Activated CD4-positive, alpha-beta T cell treated with anti-CD3 and anti-CD28 coated beads for 4 hours (primary cell): ENCODE results near the gene PANK1.
A peak's percentile ranks its signal among the peaks of the same experiment; 100 is the strongest.
"Not testable (repeated sequence)": the region's sequence is repeated elsewhere in the genome, so short reads cannot be mapped to it uniquely, and the experiment has no call there.

Experiments
- DNase-seq, 2 donors: peaks; one replicate each; pipeline ENCODE4 v3.0.0-alpha.2; 2020

The PANK1 gene

DNA sequence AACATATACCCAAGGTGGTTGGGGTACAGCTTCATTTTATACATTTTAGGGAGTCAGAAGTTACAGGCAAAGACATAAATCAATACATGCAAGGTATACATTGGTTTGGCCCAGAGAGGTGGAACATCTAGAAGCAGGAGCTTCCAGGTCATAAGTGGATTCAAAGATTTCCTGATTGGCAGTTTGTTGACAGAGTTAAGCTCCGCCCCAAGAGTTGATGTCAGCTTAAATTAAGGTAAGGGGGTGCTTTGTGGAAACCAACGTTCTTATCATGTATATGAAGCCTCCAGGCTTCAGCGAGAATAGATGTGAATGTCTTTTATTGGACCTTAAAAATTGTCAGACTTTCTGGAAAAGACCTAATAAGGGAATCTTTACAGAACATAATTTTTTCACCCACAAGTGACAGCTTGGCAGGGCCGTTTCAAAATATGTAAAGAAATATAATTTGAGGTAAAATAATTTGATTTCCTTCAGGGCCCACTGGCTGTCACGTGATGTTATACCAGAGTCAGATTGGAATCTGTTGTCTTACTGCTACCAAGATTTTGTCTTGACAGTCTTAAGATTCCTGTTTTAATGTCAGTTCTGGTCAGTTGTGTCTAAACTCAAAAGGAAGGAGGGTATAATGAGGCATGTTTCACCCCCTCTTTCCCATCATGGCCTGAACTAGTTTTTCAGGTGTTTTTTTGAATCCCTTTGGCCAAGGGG lies 6.3 kb upstream of the PANK1 start:
- no peak for DNase-seq

DNA sequence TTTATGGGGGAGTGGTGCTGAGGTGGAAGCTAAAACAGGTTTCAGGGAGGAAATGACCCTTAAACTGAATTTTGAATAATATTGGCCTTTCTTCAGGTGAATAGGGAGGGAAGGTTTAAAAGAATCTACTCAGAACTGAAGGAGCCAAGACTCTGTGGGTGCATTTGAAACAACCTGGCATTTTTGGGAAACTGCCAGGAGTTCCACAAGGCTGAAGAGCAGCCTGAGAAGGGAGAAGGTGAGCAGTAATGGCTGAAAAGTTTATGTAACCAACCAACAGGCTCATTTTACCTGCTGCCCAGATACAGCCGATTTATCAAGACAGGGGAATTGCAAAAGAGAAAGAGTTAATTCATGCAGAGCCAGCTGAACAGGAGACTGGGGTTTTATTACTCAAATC lies 4.0 kb upstream of the PANK1 start:
- DNase-seq = no peak

DNA sequence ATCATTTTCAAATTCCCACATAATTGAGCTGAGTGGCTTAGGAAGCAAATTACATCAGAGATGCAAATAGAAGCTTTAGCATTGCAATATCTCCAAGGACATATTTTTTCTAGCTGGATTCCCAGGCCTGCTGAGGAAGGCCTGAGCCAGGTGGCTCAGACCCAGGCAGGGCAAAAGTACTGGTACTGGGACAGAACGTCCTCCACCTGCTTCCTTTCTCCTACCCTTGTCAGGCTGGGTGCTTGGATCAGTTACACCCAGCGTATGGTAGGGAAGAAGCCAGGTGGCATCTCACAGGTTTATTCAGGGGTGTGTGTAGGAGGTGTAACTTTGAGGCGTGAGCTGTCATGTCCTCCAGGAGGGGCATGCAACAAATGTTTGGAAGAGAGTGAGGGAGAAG lies 3.0 kb upstream of the PANK1 start:
- no peak for DNase-seq

DNA sequence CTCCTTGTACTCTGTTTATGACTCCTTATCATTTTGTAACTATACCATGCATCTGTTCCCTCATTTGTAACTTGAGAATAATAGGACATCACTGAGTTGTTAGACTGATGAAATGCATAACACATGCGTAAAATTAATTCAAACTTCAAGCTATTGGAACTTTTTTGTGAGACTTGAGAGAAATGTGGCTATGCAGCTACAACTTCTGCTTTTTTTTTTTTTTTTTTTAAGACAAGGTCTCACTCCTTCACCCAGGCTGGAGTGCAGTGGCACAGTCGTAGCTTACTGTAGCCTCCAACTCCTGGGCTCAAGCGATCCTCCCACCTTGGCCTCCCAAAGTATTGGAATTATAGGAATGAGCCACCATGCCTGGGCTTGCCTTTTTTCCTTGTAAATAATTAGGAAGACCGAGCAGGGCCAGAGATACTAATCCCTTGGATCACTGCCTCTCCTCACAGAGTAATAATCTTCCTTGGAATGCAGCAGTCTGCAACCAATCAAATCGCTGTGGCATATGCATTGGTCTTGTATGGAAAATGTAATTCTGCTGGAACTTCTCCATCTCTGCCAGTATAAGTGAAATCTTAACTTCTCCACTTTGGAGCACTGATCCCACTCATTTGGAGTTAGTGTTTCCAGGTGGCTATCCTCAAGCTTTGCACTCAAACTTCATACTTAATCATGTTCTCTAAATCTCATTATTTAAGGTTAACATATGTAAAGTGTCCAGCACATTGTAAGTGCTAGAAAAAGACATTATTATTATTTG lies 2.0 kb upstream of the PANK1 start:
- DNase-seq = no peak

DNA sequence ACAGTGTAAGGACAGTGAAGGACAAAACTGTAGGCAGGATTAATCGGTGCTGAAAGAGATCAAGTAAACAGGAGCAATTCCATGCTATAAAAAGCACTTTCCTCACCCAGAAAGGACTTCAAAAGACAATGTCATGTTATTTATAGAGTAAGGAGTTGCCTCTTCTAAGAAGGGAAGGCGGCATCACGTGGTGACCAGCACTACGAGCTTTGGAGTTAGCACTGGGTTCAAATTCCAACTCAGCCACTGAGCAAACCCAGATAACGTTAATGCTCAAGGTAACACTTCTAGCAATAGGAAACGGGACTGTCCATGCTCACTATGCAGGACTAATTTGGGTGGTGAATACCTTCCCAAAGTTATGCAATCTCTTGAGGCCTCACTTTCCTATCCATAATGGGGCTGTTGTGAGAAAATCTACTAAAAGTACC lies 715 bp upstream of the PANK1 start:
- DNase-seq = no peak

DNA sequence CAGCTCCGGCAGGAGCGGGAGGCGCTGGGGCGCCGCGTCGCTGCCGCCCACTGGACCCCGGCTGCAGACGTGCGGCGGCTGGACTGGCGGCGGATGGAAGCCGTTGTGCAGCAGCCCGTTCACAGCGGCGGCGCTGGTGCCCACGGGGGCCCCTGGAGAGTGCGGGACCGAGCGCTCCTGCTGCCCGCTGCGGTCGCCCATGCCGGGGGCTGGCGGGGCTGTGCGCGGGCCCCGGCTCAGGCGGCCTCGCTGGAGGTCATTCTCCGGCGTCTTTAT lies 413 bp downstream of the PANK1 start:
- no peak for DNase-seq

DNA sequence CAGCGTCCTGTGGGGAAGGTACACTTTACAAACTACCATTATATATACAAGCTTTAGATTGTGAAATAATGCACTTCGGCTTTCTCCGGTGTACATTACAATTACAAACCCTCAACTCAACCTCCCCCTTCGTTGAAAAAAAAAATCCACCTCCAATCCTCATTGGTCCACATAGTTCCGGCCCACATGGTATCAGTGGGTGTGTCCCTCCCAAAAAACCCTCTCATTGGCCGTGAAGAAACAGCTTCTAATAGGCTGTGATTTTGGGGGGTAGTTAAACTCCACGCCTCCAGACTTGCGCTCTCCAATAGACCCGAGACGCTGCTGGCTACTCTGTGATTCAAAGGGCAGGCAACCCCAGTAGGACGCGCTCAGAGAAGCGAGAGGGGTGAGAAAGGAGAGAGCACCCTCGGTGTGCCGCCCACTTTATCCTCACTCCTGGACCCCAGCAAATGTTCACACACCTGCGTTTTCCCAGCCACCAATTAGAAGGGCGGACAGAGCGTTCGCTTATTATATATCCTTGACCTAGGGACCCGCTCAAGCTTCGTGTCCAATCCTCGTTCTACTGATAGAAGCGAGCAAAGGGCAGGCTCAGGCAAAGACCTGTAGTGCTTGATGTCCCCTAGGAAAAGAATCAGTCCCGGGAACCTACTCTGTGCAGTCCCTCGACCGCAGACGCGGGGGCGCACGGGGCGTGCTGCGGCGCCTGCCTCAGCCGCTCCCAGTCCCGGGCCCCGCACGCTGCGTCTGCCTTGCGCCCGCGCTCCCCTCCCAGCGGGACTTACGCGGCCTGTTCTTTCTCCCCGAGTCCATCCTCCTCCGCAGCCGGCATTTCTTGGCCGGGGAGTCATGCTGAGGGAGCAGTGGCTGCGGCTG lies 991 bp downstream of the PANK1 start:
- peak; percentile 50 to 52 for DNase-seq

DNA sequence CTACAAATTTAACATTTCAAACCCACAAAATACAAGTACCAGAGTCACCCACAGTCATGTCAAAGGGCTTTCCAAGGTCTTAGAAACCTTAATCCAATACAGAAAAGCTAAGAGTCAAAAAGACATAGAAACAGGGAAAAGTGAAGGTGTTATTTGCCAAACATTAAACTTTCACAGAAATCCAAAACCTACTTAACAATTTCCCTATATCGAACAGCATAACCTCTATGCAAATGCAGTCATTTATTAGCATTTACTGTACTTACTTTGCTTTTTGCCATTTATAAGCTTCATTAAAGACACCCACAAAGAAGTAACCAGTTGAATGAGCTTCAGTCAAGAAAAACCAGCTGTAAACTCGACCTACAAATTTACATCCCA lies 1.6 kb downstream of the PANK1 start:
- no peak for DNase-seq

DNA sequence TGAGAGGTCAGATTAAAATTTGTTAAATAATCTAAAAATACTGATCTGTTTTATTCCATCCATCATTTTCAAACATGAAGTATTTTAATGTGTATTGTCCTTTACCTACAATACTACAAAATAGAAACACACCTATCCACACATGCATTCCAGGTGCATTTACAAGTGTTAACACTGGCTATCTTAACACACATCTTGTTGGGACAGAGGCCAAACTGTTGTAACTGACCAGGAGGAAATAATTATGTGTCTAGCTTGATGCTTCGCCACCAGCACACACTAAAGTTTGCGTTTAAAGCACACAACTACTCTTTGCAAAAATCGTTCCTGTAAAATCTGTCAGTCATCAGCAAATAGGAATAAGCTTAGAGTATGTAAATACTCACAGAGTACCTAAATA lies 2.8 kb downstream of the PANK1 start:
- no peak for DNase-seq

DNA sequence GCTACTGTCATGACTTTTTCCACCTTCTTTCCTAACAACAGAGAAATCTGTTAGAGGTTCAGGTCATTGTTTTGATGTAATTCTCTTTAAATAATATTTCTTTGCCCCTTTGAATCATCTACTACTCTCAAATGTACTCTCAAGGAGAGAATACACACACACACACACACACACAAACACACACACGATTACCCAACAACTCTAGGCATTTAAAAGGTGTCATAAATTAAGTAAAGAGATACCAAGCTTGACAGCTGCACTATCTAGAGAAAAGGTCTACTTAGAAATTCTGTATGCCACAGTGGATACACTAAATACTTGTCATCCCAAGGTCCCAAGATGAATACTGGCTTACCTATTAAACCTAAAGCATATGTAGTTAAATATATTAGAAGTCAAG lies 4.8 kb downstream of the PANK1 start:
- DNase-seq = no peak

DNA sequence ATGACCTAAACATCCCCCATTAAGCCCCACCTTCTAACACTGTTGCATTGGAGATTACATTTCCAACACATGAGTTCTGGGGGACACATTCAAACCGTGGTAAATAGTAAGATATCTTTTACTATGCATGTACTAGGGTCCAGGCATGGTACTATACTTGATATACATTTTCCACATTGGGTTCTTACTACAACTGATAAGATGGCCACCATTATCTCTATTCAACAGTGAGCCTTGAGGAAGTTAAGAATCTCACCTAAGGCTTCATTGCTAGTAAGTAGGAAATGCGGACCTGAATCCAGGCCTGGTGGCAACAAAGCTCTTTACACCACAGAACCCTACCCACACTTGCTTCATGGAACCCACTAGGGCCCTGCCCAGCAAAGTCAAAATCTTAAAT lies 5.7 kb downstream of the PANK1 start:
- no peak for DNase-seq

DNA sequence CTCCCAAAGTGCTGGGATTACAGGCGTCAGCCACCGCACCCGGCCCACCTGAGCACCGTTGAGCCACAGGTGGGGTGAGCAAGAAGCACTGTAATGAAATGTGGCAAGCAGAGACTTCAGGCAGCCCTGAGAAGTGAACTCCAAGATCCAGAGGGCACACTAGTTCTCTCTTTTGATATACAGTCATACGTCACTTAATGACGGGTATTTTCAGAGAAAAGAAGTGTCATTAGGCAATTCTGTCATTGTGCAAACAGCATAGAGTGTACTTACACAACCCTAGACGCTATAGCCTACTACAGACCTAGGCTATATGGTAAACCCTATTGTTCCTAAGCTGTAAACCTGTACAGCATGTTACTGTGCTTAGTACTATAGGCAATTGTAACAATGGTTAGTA lies 7.9 kb downstream of the PANK1 start:
- DNase-seq = no peak

DNA sequence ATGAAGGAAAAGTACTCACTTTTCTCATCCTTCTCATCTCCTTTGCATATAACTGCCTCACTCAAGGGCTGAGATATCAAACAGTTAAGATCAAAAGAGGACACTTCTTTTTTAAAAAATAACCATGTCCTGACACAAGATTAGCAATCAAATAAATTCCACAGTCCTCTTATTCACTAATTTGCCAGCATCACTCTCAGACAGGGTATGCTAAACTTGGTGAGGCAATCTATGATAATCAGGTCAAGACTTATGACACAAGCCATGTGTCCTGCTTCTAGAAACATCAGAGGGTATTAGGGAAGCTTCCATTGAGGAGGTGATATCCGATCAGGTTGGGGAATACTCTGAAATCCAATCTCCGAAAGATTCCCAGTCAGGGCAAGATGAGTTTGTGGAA lies 10.4 kb downstream of the PANK1 start:
- no peak for DNase-seq

DNA sequence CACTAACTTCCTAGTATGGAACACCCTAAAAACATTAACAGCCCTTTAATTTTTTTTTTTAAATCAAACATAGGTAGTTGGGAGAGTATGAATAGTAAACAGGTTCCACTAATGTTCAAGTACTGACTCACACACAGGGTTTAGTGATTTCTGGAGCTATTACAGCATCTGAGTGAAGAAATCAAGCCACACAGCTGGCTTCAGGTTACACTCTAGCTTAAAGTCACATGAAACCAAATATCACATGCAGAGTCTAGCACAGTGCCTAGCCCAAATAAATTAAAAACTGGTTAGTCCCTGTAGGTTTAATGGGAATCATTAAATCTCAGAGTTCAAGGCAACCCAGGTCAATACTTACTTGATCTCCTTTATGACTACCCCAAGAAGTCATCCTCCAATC lies 11.6 kb downstream of the PANK1 start:
- no peak for DNase-seq

DNA sequence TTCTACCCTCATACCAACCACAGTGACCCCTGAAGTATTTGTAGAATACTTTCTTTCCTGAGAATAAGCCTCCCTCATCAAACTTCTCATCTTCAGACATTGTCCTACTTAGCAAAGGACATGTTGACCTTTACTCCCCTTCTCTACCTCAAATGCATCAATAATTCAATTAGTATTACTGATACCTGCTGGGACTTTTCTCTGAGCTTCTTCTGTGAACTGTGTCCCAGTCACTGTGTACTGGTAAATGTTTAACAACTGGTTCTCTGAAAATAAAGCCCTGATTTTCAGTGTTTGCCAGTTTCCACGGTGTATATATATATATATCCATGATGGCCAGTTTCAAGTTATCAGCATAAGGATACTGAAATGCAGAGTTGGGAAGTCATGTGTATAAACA lies 12.2 kb downstream of the PANK1 start:
- no peak for DNase-seq

DNA sequence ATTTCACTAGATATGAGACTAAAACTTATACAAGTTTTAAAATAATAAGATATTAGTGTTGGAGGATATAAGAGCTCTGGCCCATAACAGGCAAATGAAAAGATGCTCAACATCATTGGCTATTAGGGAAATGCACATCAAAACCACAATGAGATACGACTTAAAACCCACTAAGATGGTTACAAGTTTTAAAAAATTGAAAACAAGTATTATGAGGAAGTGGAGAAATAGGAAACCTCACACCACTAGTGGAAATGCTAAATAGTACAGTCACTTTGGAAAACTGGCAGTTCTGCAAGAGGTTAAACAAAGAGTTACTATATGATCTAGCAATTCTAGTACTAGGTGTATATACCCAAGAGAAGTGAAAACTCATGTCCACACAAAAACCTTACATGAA lies 17.2 kb downstream of the PANK1 start:
- no peak for DNase-seq

DNA sequence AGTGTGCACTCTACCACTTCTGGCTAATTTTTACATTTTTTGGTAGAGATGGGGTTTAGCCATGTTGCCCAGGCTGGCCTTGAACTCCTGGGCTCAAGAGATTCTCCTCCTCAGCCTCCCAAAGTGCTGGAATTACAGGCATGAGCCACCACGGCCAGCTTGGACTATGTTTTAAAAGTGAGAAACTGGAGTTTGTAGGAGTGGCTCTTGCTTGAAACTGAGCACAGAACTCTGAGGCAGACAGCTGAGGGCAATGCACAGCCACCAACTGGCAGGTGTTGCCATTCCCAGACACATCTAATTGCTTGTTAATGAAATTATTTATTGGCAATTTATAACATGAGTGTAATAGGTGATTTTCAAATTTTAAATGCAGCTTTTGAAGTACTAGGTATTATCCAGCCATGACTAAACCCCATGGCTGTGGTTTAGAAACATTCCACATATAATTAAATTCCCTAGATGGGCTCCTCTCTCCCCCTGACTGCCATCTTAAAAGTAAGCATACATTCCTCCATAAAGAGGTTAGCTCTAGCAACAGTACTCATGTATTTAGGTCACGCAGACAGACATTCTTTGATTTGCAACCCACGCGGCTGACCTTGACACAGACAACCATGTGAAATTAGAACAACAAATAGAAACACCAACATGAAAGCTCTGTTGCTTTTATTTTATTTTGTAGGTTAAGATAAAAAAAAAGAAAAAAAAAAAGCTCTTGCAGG lies 19.8 kb downstream of the PANK1 start:
- no peak for DNase-seq

DNA sequence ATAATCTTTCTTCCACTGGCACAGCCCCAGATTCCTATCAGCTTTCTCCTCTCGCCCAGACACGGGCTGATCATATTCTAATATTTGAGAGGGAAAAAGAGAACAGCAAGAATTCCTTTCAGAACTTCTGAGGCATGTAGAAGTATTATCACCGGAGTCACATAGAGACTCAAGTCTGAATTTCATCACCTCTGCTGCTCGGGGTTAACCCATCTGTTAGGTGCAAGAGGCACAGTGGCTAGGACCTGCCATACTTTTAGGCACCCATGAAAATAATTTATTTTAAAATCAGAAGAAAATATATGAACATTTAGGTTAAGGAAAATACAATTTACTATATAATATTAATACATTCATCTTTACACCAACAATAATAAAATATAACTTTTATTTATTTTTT lies 21.0 kb downstream of the PANK1 start:
- no peak for DNase-seq

DNA sequence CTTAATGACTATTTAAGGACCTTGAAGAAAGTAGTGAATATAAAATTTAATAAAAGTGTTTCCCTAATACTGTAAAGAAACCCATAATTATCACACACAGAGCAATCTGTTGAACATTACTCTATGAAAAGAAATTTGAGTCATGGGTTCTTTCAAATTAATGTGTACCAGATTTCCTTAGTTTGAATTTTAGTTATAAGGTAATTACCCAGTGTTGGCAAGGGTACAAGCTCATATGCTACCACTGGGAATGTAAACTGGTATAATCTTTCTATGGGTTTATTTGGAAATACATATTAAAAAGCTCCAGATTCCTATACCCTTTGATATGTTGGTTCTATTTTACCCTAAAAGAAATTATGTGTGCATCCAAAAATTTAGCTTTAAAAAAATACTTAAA lies 22.9 kb downstream of the PANK1 start:
- no peak for DNase-seq

DNA sequence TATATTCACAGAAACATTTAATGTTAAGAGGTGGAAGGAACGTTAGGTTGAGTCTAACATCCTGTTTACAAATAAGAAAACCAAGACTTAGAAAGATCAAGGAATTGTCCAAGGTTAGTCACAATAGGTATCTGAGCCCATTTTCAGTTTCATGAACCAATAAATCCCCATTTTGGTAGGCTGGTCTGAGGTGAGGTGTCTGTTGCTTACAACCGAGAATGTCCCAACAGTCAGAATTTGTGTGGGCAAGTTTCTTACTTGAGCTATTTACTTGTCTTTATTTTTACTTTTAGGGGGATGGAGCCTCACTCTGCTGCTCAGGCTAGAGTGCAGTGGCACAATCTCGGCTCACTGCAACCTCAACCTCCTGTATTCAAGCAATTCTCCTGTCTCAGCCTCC lies 23.6 kb downstream of the PANK1 start:
- no peak for DNase-seq

DNA sequence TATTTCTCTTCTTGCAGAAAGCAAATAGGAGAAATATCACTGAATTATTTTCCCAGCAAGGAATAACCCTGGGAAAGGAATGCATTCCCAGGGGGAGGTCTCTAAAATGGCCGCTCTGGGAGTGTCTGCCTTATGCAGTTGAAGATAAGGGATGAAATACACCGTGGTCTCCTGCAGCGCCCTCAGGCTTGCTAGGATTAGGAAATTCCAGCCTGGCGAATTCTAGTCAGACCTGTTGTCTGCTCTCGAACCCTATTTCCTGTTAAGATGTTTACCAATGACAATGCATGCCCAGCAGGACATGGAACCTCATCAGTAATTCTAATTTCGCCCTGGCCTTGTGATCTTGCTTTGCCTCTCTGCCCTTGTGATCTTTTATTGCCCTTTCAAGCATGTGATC lies 24.7 kb downstream of the PANK1 start:
- DNase-seq = not testable (repeated sequence)

DNA sequence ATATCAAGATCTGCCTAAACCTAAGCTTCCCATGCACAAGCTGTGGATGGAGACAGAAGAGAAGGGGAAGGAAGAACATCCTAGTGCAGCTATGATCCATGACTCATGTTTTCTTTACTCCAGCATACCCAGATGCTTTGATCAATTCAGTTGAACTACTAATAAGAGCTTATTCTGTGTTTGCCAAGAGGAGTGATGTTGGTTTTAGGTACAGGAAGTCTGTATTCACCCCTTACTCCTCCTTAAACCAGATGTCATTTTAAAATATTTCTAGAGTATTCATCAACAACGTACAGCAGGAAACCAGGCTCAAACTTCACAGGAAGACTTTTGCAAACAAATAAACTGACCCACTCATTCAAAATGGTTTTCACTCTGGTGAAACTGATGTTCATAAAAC lies 29.2 kb downstream of the PANK1 start:
- no peak for DNase-seq

DNA sequence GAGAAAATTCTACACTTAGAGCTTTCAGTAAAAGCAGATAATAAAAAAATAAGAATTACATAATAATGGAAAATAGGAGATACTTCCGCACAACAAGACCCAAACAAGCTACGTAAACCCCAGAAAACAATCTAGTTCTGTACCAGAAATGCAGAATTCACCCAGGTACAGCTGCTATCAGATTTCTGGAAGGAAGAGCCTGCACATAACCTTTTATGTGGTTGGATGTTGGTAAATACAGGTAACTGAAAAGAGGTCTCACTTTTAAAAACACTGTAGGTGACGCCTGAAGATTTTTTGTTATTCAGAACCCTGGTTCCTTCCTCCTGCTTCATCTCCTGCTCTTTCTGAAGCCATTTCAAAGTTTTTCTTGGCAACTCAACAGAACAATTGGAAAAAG lies 29.9 kb downstream of the PANK1 start:
- no peak for DNase-seq
